NB4 (cell line): Measurements from ENCODE around the gene IVNS1ABP.

Source experiments
- CTCF ChIP-seq: IDR thresholded peaks from one replicate; pipeline ENCODE4 v1.5.1; 2012; ENCODE audit warnings: low read depth, low read length
- POLR2A ChIP-seq: IDR thresholded peaks from 2 replicates; pipeline ENCODE4 v1.6.1; 2011; ENCODE audit warnings: mild to moderate bottlenecking; ENCODE audit not compliant: insufficient read length; ENCODE audit errors: extremely low read depth

- no peak for TF ChIP-seq CTCF
- no peak for TF ChIP-seq POLR2A
Measured at GRCh38 chr1:185260611-185261010, 56.4 kb downstream of the IVNS1ABP start.
